Activated CD4-positive, alpha-beta T cell treated with anti-CD3 and anti-CD28 coated beads for 1 hour (primary cell): ENCODE results near the gene RASGRP4.
"Not testable (repeated sequence)": the region's sequence is repeated elsewhere in the genome, so short reads cannot be mapped to it uniquely, and the experiment has no call there.

Source experiments
- DNase-seq: peaks from one replicate; pipeline ENCODE4 v3.0.0-alpha.2; 2020

The RASGRP4 gene

DNA sequence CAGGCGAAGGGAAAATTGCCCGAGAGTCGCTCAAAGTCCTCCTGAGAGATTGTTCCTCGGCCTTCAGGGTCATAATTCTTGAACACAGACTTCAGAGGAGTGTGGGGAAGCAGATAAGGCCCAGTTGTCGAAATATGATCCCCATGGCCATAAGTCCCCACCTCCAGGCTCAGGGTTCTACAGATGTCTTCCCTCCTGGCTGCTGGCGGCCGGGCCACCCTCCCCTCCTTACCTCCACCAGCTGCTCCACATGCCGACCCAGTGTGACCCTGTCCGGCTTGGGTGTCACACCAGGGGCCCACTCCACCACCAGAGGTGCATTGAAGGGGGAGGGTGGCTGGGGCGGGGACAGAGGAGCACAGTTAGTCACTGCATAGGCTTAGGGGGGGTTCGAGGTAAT is 13.1 kb downstream of the RASGRP4 start:
- no peak for DNase-seq

DNA sequence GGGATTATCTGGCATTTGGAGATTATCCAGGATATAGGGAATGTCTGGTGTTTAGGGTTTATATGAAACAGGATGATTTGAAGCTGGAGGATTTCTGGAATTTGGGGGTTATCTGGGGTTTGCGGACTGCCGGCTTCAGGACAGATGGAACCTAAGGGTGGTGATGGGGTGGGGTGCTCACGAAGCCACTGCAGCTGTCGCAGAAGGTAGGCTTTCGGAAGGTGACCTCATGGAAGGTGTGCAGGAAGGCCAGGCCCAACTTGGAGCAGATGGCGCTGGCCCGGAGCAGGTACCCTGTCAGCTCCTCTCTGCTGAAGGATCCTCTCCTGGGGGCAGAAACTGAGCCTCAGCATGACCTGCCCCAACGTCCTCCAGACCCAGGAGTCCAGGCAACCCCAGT is 13.5 kb downstream of the RASGRP4 start:
- no peak for DNase-seq

DNA sequence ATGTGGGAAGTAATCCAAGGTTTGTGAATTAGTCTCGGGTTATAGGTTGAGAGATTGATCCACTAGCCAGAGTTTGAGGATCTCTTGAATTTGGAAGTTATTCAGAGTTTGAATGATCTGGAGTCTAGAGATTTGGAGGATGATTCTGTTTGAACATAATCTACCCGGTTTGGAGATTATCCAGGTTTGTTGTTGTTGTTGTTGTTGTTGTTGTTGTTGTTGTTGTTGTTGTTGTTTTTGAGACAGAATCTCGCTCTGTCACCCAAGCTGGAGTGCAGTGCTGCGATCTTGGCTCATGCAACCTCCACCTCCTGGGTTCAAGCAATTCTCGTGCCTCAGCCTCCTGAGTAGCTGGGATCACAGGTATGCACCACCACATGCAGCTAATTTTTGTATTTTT is 14.1 kb downstream of the RASGRP4 start:
- DNase-seq: not testable (repeated sequence)

DNA sequence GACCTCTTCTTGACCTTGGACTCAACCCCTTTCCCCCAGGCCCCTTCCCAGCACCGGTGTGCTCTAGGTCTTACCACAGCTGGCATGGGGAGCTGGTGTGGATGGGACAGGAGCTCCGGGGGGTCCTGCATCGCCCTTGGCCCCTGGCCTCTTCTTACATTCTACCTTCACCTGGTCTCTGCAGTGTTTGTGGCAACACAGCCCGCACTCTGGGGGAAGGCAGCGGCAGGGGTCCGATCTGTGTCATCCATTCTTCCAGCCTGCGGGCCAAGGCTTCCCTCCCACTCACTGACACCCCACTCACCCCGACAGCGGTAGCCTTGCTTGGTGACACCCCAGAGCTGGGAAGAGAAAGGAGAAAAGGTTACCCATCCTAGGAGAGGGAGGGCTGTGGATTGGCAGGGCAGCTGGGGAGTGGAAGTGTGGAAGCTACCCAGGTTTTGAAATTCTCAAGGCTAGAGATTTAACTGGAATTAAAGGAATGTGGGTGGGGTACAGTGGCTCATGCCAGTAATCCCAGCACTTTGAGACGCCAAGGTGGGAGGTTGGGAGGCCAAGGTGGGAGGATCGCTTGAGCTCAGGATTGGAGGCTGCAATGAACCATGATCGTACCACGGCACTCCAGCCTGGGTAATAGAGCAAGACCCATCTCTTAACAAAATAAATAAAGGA is 14.8 kb downstream of the RASGRP4 start:
- DNase-seq: no peak

DNA sequence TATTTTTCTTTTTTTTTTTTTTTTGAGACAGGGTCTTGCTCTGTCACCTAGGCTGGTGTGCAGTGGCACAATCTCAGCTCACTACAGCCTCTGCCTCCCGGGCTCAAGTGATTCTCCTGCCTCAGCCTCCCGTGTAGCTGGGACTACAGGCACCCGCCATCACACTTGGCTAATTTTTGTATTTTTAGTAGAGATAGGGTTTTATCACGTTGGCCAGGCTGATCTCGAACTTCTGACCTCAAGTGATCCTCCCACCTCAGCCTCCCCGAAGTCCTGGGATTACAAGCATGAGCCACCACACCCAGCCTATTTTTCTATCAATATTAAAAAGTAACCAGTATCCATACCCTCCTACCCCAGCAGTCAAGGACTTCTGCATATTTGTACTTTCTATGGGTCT is 15.6 kb downstream of the RASGRP4 start:
- DNase-seq: not testable (repeated sequence)

DNA sequence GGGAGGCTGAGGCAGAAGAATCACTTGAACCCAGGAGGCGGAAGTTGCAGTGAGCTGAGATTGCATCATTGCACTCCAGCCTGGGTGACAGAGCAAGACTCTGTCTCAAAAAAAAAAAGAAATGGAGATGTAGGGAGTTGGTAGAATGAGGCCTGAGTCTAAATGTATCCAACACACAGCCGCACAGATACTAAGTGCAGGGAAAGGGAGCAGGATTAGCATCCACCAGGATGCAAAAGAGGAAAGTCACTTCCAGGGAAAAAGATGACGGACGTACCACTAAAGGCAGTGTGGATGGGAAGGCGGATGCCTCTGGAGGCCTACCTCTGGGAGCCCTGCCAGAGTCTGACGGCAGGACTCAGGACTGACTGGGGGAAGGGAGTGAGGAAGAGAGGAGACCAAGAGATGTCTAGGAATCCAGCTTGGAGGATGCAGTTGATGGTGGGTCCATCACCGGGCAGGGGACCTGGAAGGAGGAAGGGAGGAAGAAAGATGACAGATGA is 16.3 kb downstream of the RASGRP4 start:
- no peak for DNase-seq

DNA sequence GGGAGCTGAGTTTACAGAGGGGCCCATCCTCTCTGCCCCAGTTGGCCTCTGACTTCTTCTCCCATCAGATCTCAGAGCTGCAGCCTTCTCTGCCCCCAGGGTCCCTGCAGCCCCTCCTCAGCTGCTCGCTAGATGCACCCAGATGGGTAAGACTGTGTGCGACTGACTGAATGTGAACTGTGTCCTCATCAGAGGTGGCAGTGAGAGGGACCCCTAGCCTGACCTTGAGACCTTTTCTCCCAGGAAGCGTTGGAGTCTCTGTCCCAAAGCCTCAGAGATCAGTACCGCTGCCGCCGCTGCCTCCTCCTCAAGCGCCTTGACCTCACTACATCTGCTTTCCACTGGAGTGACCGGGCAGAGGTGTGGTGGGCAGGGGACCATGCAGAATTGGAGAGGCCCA is 20.7 kb downstream of the RASGRP4 start:
- no peak for DNase-seq

DNA sequence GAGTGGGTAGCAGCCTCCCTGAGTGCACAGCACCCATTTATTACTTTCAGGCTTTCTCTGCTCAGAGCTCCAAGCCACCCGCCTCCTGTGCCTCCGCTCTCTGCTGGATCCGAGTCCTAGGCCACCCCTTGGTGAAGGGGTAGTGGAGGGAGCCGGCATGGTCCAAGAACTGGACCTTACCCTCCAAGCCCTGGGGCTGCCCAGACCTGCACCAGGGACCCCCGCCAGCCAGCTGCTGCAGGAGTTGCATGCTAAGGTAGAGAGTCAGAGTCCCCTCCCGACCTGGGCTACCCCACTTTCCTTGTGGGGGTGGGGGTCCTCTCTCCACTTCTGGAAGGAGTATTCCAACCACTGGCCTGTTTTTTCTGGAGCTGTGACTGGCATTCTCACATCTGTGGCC is 21.2 kb downstream of the RASGRP4 start:
- no peak for DNase-seq

DNA sequence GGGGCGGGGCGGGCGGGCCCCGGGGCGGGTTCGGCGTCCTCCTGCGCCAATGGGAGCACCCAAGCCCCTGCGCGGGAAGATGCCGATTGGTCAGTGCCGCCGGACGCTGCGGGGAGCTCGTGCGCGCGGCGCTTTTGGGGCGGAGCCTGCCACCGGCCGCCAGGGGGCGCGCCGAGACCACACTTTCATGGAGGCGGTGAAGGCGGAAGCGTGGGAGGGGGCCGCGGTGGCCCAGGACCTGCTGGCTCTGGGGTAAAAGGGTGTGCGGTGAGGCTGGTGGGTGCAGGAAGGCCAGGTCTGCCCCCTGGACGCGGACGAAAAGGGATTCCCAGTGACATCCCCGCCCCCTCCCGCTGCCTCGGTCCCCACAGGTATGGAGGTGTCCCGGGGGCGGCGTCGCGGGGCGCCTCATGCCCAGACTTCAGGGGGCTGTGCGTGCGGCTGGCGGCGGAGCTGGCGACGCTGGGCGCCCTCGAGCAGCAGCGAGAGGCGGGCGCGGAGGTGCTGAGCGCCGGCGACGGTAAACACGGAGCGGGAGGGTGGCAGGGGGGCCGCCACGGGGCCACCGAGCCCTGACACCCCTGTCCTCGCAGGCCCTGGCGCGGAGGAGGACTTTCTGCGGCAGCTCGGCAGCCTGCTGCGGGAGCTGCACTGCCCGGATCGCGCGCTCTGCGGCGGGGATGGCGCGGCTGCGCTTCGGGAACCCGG is 22.9 kb downstream of the RASGRP4 start, which contains the start of gene FAM98C:
Gene FAM98C (plus strand): TSS at position 127 of the 708 bp plus-strand sequence. CDS start 61 bp downstream, at position 188.
- DNase-seq: peak; percentile 98

DNA sequence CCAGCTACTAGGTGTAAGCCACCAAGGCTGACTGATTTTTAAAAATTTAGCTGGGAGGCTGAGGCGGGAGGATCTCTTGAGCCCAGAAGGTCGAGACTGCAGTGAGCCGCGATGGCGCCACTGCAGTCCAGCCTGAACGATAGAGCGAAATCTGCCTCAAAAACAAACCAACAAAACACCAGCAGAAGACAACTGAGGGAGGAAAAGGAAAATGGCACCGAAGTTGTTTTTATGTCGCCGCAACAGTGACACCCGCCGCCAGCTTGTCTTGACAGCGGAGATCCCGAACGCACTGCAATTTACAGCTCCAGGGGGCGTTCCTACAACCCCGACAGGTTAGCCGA is 23.4 kb downstream of the RASGRP4 start:
- DNase-seq: no peak

DNA sequence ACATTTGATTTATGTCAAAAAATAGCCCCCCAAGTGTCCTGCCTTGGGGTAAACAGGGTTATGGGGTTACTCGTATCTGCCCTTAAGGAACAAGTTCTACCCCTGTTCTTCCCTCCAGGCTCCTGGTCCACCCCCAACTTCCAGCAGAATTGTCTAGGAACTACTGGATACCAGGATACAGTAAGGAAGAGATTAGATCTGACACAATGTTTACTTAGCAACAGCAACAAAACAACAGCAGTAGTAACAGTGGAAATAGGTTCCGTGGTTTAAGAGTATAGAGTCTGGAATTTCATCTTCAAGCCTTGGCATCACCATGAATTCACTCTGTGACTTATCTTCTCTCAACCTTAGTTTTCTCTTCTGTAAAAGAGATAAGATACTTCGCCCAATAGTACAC is 24.9 kb downstream of the RASGRP4 start:
- no peak for DNase-seq

DNA sequence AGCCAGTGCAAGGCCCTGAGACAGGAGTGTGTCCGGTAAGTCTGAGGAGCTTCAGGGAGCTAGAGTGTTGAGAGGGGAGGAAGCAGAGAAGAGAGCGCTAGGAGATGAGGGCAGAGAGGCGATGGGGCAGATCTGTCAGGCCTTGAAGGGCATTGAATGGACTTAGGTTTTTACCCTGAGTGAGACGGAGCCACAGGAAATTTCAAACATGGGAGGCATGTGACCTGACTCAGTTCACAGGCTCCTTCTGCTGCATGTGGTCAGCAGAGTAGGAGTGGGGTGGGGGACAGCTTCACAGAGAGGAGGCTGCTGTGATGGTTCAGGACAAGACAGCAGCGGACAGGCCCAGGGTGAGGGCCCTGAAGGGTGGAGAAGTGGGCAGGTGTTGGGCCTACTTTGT is 25.7 kb downstream of the RASGRP4 start:
- DNase-seq: no peak

DNA sequence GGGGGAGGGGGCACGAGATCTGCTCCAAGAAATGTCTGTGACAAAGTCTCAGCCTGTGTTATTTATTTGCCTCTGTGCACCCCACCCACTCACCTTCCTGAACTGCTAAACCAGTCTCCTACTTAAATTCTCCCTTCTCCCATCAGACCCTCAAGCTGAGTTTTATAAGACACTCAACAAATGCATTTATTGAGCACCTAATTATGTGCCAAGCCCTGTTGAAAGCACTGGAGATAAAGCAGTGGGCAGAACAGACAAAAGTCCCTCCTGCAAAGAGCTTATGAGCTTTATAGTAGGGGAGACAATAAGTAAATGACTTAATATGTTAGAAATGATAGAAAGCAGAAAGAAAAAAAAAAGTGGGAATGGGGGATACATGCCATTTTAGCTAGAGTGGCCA is 26.5 kb downstream of the RASGRP4 start:
- no peak for DNase-seq

DNA sequence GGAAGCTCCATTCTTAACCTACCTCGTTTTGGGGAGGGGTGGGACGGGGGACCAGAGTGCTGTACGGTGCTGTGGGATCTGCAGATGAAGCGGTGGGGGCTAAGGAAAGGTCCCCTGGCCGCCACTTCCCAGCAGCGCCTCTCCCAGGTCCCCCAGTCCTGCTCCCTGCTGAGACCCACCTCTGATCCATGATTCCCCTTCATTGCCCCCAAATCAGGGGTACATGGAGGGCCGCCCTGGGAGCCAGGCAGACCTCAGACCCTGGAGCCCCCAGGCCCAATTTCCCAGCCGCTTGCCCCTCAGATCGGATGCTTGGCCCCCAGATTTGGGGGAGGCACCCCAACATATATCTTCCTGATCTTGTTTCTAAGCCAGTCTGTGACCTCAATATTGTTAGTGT is 26.9 kb downstream of the RASGRP4 start:
- DNase-seq: no peak

DNA sequence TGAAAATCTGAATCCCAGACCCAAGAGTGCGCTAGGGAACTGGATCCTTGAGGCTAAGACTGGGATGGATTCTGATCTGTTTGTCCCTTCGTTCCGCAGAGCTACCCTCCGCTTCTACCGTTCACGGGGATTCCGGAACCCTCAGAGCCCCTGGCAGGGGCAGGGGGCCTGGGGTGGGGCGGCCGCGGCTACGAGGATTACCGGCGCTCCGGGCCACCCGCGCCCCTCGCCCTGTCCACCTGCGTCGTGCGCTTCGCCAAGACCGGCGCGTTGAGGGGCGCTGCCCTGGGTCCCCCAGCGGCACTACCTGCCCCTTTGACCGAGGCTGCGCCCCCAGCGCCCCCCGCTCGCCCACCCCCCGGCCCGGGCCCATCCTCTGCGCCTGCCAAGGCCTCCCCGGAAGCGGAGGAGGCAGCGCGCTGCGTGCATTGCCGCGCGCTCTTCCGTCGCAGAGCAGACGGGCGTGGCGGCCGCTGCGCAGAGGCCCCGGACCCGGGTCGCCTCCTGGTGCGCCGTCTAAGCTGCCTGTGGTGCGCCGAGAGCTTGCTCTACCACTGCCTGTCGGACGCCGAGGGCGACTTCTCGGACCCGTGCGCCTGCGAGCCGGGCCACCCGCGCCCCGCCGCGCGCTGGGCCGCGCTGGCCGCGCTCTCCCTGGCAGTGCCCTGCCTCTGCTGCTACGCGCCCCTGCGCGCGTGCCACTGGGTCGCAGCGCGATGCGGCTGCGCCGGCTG is 30.5 kb downstream of the RASGRP4 start:
- DNase-seq: peak; percentile 24

DNA sequence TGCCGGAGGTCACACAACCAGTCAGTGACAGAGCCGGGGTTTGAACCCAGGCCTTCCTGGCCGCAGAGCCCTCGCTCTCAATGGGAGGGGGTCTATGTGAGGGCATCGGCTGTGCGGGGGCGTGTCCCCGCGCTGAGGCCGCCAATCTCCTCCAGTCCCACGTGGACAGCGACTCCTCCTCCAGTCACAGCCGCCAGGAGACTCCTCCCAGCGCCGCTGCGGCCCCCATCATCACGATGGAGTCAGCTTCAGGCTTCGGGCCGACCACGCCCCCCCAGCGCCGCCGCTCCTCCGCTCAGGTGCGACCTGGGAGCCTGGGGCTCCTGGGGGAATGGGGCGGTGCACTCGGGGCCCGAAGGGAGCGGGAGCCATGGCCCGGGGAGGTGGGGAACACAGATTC is 31.5 kb downstream of the RASGRP4 start:
- DNase-seq: peak; percentile 41

DNA sequence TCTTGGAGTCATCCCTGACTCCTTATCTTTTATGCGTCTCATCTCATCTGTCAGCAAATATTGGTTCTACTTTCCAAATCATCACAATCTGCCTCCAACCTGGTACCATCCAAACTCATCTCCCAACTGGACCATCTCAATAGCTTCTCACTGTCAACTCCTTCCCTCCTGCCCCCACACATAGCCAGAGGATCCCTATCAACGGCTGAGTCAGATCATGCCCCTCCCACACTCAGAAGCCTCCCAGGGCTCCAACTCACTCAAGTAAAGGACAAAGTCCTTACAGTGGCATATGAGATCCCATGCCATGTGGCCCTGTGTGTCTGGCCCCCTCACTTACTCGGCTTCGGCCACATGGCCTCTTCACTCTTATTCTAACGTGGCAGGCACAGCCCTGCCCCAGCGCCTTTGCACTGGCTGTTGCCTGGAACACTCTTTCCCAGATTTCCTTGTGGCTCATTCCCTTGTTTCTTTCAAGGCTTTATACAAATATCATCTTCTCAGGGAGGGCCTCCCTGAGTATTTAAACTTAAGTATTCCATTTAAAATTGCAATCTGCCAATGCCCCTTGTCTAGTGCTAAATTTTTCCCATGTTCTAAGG is 33.2 kb downstream of the RASGRP4 start:
- DNase-seq: no peak

DNA sequence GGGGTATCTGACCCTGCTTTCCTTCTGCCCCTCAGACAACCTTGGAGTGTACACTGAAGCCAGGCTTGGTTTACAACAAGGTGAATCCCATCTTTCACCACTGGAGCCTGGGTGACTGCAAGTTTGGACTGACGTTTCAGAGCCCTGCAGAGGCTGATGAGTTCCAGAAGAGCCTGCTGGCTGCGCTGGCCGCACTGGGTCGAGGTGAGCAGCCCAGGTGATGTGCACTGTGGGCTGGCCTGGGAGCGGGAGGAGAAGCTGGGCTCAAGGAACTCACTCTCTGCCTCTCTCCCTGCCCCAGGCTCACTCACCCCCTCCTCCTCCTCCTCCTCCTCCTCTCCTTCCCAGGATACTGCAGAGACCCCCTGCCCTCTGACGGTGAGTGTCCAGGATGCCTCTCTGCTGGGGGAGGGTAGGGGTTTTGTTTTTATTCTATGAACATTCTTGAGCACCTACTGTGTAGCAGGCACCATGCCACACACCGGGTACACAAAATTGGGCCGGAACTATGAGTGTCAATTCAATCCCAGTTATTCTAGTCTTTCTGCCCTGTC is 34.0 kb downstream of the RASGRP4 start:
- DNase-seq: no peak

DNA sequence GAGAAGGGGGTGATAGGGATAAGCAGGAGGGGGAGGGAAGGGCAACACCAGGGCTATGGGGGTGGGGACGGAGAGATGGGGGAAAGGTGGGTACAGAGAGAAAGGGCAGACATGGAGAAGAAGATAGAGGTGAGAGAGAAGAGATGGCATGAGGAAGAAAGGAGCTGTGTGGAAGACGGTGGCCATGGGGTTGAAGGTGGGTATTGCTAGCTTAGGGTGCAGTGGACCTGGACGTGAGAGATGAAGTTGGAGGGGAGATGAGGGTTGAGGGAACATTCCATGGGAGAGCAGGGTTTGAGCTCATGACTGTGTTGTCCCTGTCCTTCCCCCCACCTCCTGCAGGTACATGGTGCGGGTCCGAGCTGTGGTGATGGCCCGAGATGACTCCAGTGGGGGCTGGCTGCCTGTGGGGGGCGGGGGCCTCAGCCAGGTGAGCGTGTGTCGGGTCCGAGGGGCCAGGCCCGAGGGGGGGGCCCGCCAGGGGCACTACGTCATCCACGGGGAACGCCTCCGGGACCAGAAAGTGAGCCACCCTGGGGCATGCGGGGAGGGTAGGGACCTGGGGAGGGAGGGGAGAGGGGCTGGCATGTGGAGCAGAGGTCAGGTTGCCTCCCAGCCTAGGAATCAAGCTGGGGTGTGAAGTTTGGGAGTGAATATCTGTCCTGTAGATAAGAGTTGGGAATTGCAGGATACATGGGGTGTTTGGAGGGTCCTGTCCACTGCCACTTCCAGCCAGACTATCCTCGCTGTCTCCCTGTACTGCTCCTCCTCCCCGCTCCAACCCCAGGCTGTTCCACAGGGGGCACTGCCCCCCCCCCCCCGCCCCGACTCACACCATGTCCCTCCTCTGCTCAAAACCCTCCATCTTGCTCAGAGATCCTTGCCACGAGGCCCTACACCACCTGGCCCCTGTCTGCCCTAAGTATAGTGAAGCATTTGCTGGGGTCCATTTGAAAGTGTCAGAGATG is 35.8 kb downstream of the RASGRP4 start:
- no peak for DNase-seq

DNA sequence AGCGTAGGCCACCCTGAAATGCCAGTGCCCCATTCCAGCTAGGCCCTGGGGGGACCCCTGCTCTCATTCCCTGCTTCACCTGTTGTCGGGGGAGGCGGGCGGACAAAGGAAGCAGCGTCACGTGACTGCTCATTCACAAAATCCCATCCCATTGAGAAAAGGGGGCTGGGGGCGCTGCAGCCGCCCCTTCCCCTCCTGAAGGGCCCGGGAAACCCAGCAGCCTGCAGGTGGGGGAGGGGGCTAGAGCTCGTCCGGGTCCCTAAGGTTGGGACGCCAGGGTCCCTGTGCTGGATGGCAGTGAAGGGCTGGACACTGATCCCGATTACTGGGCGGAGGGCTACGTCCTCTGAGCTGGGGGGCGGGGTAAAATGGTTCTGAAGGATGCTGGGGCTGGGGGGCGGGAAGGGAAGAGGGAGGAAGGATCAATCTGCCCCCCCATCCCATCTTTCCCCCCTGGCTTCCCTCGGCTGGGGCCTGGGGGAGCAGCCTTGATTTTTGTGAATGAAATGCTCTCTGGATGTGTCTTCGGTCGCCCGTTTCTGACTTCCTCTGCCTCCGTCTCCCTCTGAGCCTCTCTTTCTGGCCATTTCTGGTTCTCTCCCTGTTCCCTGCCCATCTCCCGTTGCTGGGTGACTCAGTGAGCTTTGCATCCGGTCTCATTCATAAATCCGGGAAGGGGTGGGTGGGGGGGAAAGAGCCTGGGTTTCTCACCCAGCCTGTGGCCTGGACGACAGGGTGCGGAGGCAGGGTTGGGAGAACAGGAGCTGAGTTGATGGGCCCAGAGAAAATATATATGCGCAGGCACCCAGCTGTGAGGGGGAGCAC is 36.7 kb downstream of the RASGRP4 start:
- DNase-seq: no peak
